H9 (cell line): Measurements from ENCODE around the gene TRIM38. TPM values are rescaled to one million over a fixed set of nuclear protein-coding genes. Genes with fewer than 3 reads are reported as not detected.

ENCODE experiments used
- DNase-seq: peaks from one replicate; pipeline ENCODE4 v3.0.0-alpha.2; 2017
- H2AFZ ChIP-seq: one replicate; pipeline ENCODE4 v1.6.1; 2013; ENCODE audit warnings: mild to moderate bottlenecking, low read length, control low read depth, moderate library complexity
- H2AK5ac ChIP-seq: 2 replicates; pipeline ENCODE4 v1.6.1; 2013; ENCODE audit warnings: low read length, control low read depth, mixed read lengths; ENCODE audit not compliant: insufficient read length
- H2BK120ac ChIP-seq: one replicate; pipeline ENCODE4 v1.6.1; 2013; ENCODE audit warnings: low read depth, mild to moderate bottlenecking, low read length, control low read depth, inconsistent platforms; ENCODE audit not compliant: poor library complexity, severe bottlenecking
- H2BK12ac ChIP-seq: 2 replicates; pipeline ENCODE4 v1.6.1; 2013; ENCODE audit warnings: low read length, control low read depth, mixed read lengths, low read depth; ENCODE audit not compliant: insufficient read length
- H2BK15ac ChIP-seq: 2 replicates; pipeline ENCODE4 v1.6.1; 2013; ENCODE audit warnings: low read depth, low read length, control low read depth
- H2BK20ac ChIP-seq: one replicate; pipeline ENCODE4 v1.6.1; 2013; ENCODE audit warnings: low read depth, mild to moderate bottlenecking, low read length, control low read depth, inconsistent platforms; ENCODE audit not compliant: poor library complexity, severe bottlenecking
- H2BK5ac ChIP-seq: 2 replicates; pipeline ENCODE4 v1.6.1; 2013; ENCODE audit warnings: low read length, control low read depth, mixed read lengths; ENCODE audit not compliant: insufficient read length
- H3K14ac ChIP-seq: 2 replicates; pipeline ENCODE4 v1.6.1; 2013; ENCODE audit warnings: low read length, control low read depth; ENCODE audit not compliant: insufficient read depth
- H3K18ac ChIP-seq: 2 replicates; pipeline ENCODE4 v1.6.1; 2013; ENCODE audit warnings: low read depth, mild to moderate bottlenecking, mixed read lengths, low read length, control low read depth; ENCODE audit not compliant: insufficient read length
- H3K23ac ChIP-seq: 2 replicates; pipeline ENCODE4 v1.6.1; 2013; ENCODE audit warnings: low read length, control low read depth, mixed read lengths, low read depth; ENCODE audit not compliant: insufficient read length
- H3K23me2 ChIP-seq: 2 replicates; pipeline ENCODE4 v1.6.1; 2013; ENCODE audit warnings: low read depth, mild to moderate bottlenecking, mixed read lengths, low read length, control low read depth; ENCODE audit not compliant: insufficient read length, poor library complexity, severe bottlenecking
- H3K27ac ChIP-seq: 2 replicates; pipeline ENCODE4 v1.5.1; 2013; ENCODE audit warnings: low read length, control low read depth, mixed read lengths, low read depth; ENCODE audit not compliant: insufficient read length
- H3K27me3 ChIP-seq: 2 replicates; pipeline ENCODE4 v1.6.1; 2013; ENCODE audit warnings: low read length, control low read depth, inconsistent platforms; ENCODE audit not compliant: insufficient read depth
- H3K4ac ChIP-seq: 2 replicates; pipeline ENCODE4 v1.6.1; 2013; ENCODE audit warnings: low read depth, mild to moderate bottlenecking, control low read depth, inconsistent platforms, low read length, moderate library complexity
- H3K4me1 ChIP-seq: 2 replicates; pipeline ENCODE4 v1.6.1; 2013; ENCODE audit warnings: low read length, control low read depth, inconsistent platforms; ENCODE audit not compliant: insufficient read depth
- H3K4me2 ChIP-seq: 2 replicates; pipeline ENCODE4 v1.6.1; 2013; ENCODE audit warnings: low read length, control low read depth, mixed read lengths; ENCODE audit not compliant: insufficient read length, insufficient read depth
- H3K56ac ChIP-seq: 2 replicates; pipeline ENCODE4 v1.6.1; 2013; ENCODE audit warnings: low read depth, mild to moderate bottlenecking, mixed read lengths, low read length, control low read depth; ENCODE audit not compliant: insufficient read length
- H3K79me1 ChIP-seq: 2 replicates; pipeline ENCODE4 v1.6.1; 2013; ENCODE audit warnings: low read depth, mild to moderate bottlenecking, moderate library complexity, low read length, control low read depth, inconsistent platforms; ENCODE audit not compliant: insufficient read depth, poor library complexity, severe bottlenecking
- H3K79me2 ChIP-seq: 2 replicates; pipeline ENCODE4 v1.6.1; 2013; ENCODE audit warnings: low read length, control low read depth, inconsistent platforms; ENCODE audit not compliant: insufficient read depth
- H3K9ac ChIP-seq: 2 replicates; pipeline ENCODE4 v1.6.1; 2013; ENCODE audit warnings: low read length, control low read depth, mixed read lengths; ENCODE audit not compliant: insufficient read length; ENCODE audit errors: extremely low read depth
- H3K9me3 ChIP-seq: one replicate; pipeline ENCODE4 v1.6.1; 2013; ENCODE audit warnings: low read depth, low read length, inconsistent platforms; ENCODE audit not compliant: control insufficient read depth
- H3T11ph ChIP-seq: one replicate; pipeline ENCODE4 v1.6.1; 2013; ENCODE audit warnings: mild to moderate bottlenecking, low read length, control low read depth, inconsistent platforms
- H4K20me1 ChIP-seq: one replicate; pipeline ENCODE4 v1.6.1; 2013; ENCODE audit not compliant: control insufficient read depth, insufficient read length, insufficient read depth
- H4K5ac ChIP-seq: 2 replicates; pipeline ENCODE4 v1.6.1; 2013; ENCODE audit warnings: low read depth, mild to moderate bottlenecking, mixed read lengths, low read length, control low read depth; ENCODE audit not compliant: insufficient read length
- H4K8ac ChIP-seq: replicated peaks from 2 replicates; pipeline ENCODE4 v1.6.1; 2013; ENCODE audit warnings: low read length, control low read depth, mixed read lengths, low read depth; ENCODE audit not compliant: insufficient read length
- H4K91ac ChIP-seq: 2 replicates; pipeline ENCODE4 v1.6.1; 2013; ENCODE audit warnings: low read depth, mild to moderate bottlenecking, moderate library complexity, mixed read lengths, low read length, control low read depth; ENCODE audit not compliant: insufficient read length
- H3K27ac Mint-ChIP-seq, 3 experiments: 2 replicates in 2 of 3; 3 replicates in 1 of 3; pipeline ENCODE4 v1.8.0; 2020 to 2021; ENCODE audit warnings: mixed read lengths in 3 of 3, mild to moderate bottlenecking in 1 of 3, moderate library complexity in 1 of 3
- H3K27me3 Mint-ChIP-seq: 2 replicates; pipeline ENCODE4 v1.8.0; 2021; ENCODE audit warnings: low read depth, mild to moderate bottlenecking, moderate library complexity, mixed read lengths
- H3K36me3 Mint-ChIP-seq, 3 experiments: 2 replicates in 2 of 3; 3 replicates in 1 of 3; pipeline ENCODE4 v1.8.0; 2020 to 2021; ENCODE audit warnings: low read depth in 3 of 3, mixed read lengths in 3 of 3; ENCODE audit not compliant: insufficient read depth in 1 of 3
- H3K4me1 Mint-ChIP-seq, 2 experiments: 2 replicates each; pipeline ENCODE4 v1.8.0; 2020; ENCODE audit warnings: mixed read lengths in 2 of 2
- H3K4me3 Mint-ChIP-seq, 2 experiments: 2 replicates in 1 of 2; 3 replicates in 1 of 2; pipeline ENCODE4 v1.8.0; 2020 to 2021; ENCODE audit warnings: mild to moderate bottlenecking in 2 of 2, mixed read lengths in 2 of 2, moderate library complexity in 1 of 2
- H3K9me3 Mint-ChIP-seq, 2 experiments: 2 replicates in 1 of 2; 3 replicates in 1 of 2; pipeline ENCODE4 v1.8.0; 2020; ENCODE audit warnings: mild to moderate bottlenecking in 2 of 2, mixed read lengths in 2 of 2, moderate library complexity in 1 of 2
- CTCF ChIP-seq: fragments of 200-600 bp; sonication (generic); conservative IDR thresholded peaks from 3 replicates; pipeline ENCODE4 v1.8.0; 2021; ENCODE audit warnings: antibody characterized with exemption, mild to moderate bottlenecking
- WGBS: extraction: QIAGEN DNeasy Blood & Tissue Kit; methylation state at CpG from one replicate; pipeline ENCODE4 v1.1.7; 2013; ENCODE audit warnings: missing lambda C conversion rate, low lambda C conversion rate, mixed read lengths; ENCODE audit not compliant: insufficient read length; ENCODE audit errors: extremely low coverage; 5-methylcytosine and 5-hydroxymethylcytosine counted together
- total RNA-seq: library from RNA; stranded (reverse); gene quantifications from 2 replicates; pipeline ENCODE4 v1.2.1, GENCODE V29; 2021

TRIM38 gene
- total RNA-seq, 1 experiment from 2014 or later, result 0.61 TPM

DNA sequence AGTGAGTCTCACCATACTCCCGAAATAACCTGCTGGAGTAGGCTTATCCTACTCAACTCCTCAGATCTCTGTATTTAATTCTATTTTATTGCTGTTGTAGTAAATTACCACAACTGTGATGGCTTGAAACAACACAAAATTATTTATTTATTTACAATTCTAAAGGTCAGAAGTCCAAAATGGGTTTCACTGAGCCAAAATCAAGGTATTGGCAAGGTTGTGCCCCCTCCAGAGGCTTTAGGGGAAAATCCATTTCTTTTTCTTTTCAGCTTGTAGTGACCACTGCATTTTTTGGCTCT lies 31.2 kb upstream of the TRIM38 start:
- Histone ChIP-seq H3K56ac (no peak overlapping the region), H3K4me2 (no peak overlapping the region), H4K8ac (no peak overlapping the region), H2AFZ (no peak overlapping the region), H2BK20ac (no peak overlapping the region), H4K20me1 (no peaks in the 10 kb centered on the region), H3K9me3 (no peaks in the 10 kb centered on the region), H3K23ac (no peak overlapping the region), H3K4ac (no peak overlapping the region), H4K91ac (no peak overlapping the region), H3K79me2 (no peaks in the 10 kb centered on the region), H3K9ac (no peak overlapping the region), H2BK15ac (no peak overlapping the region), H4K5ac (no peak overlapping the region), H3T11ph (no peak overlapping the region), H3K18ac (no peak overlapping the region), H3K23me2 (no peaks in the 10 kb centered on the region), H3K4me1 (no peaks in the 10 kb centered on the region), H3K79me1 (no peaks in the 10 kb centered on the region), H3K14ac (no peak overlapping the region), H3K27ac (no peak overlapping the region), H2BK5ac (no peak overlapping the region), H2BK120ac (no peak overlapping the region), H2AK5ac (no peak overlapping the region), H3K27me3 (no peaks in the 10 kb centered on the region), H2BK12ac (no peak overlapping the region)
- Mint-ChIP-seq H3K27ac (no peak overlapping the region), H3K36me3 (no peaks in the 10 kb centered on the region), H3K9me3 (no peaks in the 10 kb centered on the region), H3K27me3 (no peaks in the 10 kb centered on the region; the same call in 1 of the 2 replicates), H3K4me1 (no peaks in the 10 kb centered on the region), H3K4me3 (no peak overlapping the region)
- WGBS, result no CpG with 5 or more reads among the region's 1 CpG
- no peak for TF ChIP-seq CTCF
- no peak for DNase-seq
